NCI-H524 treated with DMSO at 0.1 percent for 48 hours (cell line): ENCODE measurements around the gene ANXA2R.
"Not testable (repeated sequence)": the region's sequence is repeated elsewhere in the genome, so short reads cannot be mapped to it uniquely, and the experiment has no call there.

Experiments used
- DNase-seq: peaks from one replicate; lab custom pipeline; 2025; lab: John Stamatoyannopoulos, UW

Gene ANXA2R

GRCh38 chr5:43060020-43060419, 19.9 kb upstream of the ANXA2R start:
- not testable (repeated sequence) for DNase-seq

GRCh38 chr5:43055098-43055497, 15.0 kb upstream of the ANXA2R start:
- not testable (repeated sequence) for DNase-seq

- no peak for DNase-seq
Measured at GRCh38 chr5:43051684-43052083, 11.6 kb upstream of the ANXA2R start.

- no peak for DNase-seq
Measured at GRCh38 chr5:43050384-43050783, 10.3 kb upstream of the ANXA2R start.

- no peak for DNase-seq
Measured at GRCh38 chr5:43049236-43049635, 9.1 kb upstream of the ANXA2R start.

GRCh38 chr5:43046474-43046873, 6.4 kb upstream of the ANXA2R start:
- DNase-seq: no peak

GRCh38 chr5:43045236-43045635, 5.1 kb upstream of the ANXA2R start:
- no peak for DNase-seq

- DNase-seq: no peak
Measured at GRCh38 chr5:43044181-43044914, 4.2 kb upstream of the ANXA2R start.

GRCh38 chr5:43043400-43043756, 3.3 kb upstream of the ANXA2R start:
- no peak for DNase-seq

DNA sequence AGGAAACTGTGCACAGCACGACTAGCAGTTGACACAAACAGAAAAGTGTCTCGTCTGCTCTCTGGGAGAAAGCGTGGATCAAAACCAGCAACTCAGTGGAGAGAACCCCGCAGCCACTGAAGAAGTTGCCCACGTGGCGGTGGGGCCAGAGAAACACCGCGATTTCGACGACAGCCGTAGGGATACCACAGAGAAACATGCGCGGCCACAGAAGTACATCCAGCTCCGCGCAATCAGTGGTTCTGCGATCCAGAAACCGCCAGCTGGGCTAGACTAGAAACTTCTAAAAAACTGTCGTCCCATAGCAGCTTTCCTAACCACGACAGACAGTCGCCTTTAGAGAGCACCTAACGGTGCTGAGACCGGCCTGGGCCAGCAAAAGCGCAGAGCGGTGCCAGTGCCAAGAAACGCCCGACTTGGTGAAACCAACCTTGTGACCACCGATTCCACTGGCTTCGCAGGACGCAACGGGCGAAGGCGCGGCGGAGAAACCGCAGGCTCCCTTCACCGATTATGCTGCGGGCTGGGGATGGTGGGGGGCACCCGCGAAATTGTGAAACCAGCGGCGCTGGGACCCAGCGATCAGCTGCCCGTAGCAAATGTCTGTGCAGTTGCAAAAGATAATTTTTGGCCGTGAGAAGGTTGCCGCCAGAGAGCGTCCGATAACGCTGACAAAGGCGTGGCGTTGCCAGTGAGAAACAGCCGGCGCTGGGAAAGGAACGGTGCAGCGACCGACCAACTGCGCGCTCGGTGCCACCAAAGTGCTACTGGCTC, 2.7 kb upstream of the ANXA2R start:
- DNase-seq: peak; percentile 15

- DNase-seq: peak; percentile 32
Measured at GRCh38 chr5:43042176-43042625, 2.1 kb upstream of the ANXA2R start.

GRCh38 chr5:43041669-43042175, 1.6 kb upstream of the ANXA2R start:
- no peak for DNase-seq

DNA sequence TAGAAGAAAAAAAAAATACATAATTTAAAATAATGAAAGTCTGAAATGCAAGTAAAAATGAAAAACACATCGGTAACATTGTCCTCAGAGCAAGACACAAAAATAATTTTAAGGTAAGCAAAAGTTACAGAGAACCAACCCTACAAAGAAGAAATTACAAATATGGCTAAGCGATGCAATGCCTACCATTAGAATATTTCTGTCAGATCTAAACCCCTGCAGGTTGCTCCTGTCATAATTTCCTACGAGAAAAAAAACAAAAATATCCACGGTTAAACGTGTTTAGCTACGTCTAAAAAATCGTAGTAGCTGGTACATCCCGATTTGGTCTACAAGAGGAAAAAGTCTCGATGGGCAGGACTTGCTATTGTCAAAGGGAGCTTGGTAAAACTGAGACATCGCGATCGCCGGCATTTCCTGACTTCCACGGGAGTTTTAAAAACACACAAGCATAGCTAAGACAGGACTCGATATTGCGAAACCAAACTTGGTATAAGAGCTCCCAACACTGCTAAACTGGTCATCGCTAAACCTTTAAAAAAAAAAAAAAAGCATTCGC, 1.1 kb upstream of the ANXA2R start:
- DNase-seq: no peak

DNA sequence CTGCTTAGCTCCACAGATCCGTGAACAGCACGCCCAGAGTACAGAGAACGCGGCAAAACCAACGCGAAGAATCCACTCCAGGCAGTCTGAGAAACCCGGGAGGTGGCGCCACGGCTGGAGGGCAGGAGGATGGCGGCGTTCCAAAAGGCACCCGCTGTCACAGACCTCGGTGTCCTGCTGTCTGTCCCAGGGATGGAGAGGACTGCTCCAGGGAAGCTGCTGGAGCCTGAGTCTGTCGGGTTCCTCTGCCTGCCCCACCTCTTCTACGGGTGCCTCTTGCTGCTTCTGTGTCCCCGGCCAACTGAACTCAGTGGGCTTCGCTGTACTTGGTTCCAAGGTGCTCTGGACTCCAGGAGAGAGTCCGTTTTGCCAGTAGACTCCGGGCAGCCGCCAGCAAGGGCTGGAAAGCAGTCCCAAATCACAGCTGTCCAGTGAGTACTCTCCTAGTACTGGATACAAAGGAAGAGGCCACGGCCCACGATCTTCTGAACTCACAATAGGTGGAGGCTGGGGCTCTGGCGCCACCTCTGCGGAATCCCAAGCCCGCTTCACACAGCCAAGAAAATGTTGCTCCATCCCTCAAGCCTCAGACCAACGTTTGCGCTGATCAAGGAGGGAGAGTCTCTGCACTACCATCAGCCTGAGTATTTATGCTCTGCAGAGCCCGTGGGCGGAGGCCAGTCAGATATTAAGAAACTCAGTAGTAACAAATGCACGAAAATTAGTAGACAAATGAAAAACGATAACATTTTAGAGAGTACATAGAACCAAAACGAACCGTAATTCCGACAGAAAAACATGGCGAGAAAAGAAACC, 440 bp downstream of the ANXA2R start:
- DNase-seq: peak; percentile 60

GRCh38 chr5:43039152-43039470, 1.0 kb downstream of the ANXA2R start:
- DNase-seq: no peak

GRCh38 chr5:43038496-43038989, 1.6 kb downstream of the ANXA2R start:
- DNase-seq: no peak

- DNase-seq: no peak
Measured at GRCh38 chr5:43037636-43038495, 2.3 kb downstream of the ANXA2R start.

- no peak for DNase-seq
Measured at GRCh38 chr5:43036856-43037635, 3.1 kb downstream of the ANXA2R start.

DNA sequence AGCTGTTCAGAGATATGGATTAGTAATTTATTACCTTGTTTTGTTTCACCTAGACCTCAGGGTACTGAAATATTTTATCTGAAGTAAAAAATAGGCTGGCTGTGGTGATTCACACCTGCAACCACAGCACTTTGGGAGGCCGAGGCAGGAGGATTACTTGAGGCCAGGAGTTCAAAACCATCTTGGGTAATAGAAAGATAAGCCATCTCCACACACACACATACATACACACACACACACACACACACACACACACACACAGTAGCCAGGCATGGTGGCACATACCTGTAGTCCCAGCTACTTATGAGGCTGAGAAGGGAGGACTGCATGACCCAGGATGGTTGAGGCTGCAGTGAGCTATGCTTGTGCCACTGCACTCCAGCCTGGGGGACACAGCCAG, 3.7 kb downstream of the ANXA2R start:
- DNase-seq: no peak

DNA sequence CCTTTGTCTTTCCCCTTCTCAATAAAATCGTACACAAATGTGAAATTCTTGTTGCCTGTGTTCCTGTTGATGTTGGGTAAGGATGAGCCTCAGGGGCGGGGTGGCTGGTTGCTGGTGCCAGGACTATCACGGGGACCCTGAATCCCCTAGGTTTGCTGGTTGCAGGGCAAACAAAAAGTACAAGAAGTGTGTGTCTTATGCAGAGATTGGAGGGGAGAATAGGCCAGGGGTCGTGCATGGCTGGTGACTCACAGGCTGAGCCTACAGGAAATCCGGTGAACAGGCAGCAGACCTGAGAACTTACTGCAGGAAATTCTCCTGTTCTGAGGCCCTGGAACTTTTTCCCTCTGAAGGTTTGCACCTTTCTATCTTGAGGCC, 5.5 kb downstream of the ANXA2R start:
- DNase-seq: no peak
